NB4 (cell line): ENCODE measurements around the gene KNCN.

Source experiments
- POLR2A ChIP-seq: IDR thresholded peaks from 2 replicates; pipeline ENCODE4 v1.6.1; 2011; ENCODE audit warnings: mild to moderate bottlenecking; ENCODE audit not compliant: insufficient read length; ENCODE audit errors: extremely low read depth
- TF ChIP-seq, protein P1 (sequence below): IDR thresholded peaks from one replicate; pipeline ENCODE4 v1.5.1; 2012; ENCODE audit warnings: low read depth, low read length
- TF ChIP-seq, protein P2 (sequence below): IDR thresholded peaks from 2 replicates; pipeline ENCODE4 v1.6.1; 2011; ENCODE audit warnings: low read depth, low read length

DNA sequence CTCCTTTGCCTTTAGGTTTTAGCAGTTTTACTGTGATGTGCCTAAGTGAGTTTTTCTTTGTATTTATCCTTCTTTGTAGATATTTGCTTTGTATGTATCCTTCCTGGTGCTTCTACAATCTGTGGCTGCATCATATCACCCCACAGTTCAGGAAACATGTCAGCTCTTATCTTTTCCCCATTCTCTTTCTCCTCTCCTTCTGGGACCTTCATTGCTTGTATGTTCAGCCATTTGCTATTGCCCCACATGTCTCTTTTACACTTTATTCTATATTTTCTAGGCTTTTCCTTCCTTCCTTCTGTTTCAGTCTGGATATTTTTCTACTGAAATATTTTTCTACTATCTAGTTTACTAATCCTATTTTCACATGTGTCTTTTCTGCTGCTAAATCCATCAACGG lies 14.9 kb downstream of the KNCN start:
- TF ChIP-seq, protein P1, sequence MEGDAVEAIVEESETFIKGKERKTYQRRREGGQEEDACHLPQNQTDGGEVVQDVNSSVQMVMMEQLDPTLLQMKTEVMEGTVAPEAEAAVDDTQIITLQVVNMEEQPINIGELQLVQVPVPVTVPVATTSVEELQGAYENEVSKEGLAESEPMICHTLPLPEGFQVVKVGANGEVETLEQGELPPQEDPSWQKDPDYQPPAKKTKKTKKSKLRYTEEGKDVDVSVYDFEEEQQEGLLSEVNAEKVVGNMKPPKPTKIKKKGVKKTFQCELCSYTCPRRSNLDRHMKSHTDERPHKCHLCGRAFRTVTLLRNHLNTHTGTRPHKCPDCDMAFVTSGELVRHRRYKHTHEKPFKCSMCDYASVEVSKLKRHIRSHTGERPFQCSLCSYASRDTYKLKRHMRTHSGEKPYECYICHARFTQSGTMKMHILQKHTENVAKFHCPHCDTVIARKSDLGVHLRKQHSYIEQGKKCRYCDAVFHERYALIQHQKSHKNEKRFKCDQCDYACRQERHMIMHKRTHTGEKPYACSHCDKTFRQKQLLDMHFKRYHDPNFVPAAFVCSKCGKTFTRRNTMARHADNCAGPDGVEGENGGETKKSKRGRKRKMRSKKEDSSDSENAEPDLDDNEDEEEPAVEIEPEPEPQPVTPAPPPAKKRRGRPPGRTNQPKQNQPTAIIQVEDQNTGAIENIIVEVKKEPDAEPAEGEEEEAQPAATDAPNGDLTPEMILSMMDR, result no peak
- no peak for TF ChIP-seq POLR2A
- TF ChIP-seq, protein P2, sequence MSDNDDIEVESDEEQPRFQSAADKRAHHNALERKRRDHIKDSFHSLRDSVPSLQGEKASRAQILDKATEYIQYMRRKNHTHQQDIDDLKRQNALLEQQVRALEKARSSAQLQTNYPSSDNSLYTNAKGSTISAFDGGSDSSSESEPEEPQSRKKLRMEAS, result no peak
